Measurements from ENCODE around the gene CYP19A1.

The CYP19A1 gene

DNA sequence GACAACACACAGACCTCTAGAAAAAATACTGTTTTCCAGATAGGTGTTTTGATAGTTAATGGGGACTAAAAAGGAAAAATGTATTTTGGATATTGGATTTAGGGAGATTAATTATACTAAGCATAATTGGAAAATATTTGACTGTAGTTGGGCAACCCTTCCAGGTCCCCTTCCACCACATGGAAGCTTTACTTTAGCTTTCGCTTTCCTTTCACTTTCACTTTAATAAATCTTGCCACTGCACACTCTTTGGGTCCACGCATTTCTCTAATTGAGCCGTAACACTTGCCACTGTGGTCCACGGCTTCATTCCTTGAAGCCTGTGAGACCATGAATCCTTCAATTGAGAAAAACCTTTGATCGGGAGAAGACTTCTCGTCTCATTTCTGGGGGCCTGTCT lies 18.6 kb upstream of the CYP19A1 start:
- DNase-seq = no peak

DNA sequence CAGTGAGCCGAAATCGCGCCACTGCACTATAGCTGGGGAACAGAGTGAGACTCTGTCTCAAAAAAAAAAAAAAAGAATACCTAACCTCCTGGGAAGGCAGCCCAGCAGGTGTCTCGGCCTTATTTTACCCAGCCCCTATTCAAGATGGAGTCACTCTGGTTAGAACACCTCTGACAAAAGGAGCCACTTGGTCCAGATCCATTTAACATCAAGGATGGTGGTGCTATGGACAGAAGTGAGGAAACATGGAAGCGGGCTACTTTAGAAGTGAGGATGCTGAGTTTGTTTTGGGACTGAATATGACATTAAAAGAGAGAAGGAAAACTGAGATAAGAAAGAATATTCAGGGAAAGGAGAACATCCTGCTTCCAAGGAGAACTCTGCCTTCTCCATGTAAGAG lies 17.8 kb upstream of the CYP19A1 start:
- no peak for DNase-seq

DNA sequence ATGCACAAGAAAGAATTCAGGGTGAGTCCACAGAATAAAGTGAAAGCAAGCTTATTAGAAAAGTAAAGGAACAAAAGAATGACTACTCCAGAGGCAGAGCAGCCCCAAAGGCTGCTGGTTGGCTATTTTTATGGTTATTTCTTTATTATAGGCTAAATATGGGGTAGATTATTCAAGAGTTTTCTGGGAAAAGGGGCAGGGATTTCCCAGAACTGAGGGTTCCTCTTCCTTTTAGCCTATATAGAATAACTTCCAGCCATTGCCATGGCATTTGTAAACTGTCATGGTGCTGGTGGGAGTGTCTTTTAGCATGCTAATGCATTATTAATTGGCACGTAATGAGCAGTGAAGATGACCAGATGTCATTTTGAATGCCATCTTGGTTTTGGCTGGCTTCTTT lies 16.7 kb upstream of the CYP19A1 start:
- no peak for DNase-seq

DNA sequence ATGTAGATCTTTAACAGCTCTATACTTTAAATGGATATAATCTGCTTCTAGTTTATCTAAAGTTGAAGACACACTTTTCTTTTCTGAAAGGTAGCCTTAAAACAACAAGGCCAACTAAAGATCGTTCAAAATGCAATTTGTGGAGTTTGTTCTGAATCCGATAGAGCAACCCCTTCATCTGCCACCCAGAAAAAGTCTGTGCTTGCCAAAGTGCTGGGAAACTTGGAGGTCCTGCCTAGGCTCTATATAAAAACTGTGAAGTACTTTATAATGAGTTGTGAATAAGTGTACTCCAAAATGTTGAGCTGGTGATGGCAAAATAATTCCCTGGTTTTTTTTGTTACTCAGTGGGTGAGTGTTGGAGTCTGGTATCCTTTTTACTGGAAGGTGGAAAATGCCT lies 15.6 kb upstream of the CYP19A1 start:
- no peak for DNase-seq

DNA sequence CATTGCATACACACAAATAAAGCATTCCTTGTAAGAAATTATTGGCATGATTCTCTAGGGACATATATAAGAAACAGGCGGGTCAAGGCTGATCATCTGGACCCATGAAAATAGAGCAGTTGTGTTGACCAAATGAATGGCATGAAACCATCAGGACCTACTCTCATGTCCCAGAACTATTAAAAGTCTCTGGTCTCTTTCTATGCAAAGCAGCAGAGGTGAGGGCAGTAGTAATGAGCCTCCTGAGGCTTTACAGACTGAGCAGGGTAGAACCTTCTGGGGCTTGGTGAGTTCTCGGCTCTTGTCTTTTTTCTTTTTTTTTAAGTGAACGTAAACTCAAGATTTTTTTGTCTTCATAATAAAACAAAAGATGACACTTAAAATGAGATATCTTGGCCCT lies 12.3 kb upstream of the CYP19A1 start:
- no peak for DNase-seq

DNA sequence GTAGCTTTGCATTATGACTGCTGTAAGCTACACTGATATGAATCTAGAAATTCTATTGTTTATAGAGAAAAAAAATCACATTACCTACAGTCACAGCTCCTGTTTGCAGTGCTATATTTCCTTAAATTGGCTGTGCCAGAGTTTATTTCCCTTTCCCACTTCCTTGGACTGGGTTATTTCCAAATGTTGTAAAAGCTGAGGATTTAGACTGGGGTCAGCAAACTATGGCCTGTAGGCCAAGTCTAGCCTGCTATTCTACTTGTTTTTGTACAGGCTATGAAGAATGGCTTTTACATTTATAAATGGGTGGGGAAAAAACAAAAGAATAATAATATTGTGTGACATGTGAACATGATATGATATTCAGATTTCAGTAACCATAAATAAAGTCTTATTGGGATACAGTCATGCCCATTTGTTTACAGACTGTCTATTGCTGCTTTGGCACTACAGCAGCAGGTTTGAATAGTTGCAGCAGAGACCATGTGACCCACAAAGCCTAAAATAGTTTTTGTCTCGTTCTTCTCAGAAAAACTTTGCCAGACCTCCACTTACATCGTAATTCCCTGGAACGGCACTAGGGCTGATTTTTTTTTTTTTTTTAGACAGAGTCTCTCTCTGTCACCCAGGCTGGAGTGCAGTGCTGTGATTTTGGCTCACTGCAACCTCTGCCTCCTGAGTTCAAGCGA lies 10.9 kb upstream of the CYP19A1 start:
- DNase-seq = no peak

DNA sequence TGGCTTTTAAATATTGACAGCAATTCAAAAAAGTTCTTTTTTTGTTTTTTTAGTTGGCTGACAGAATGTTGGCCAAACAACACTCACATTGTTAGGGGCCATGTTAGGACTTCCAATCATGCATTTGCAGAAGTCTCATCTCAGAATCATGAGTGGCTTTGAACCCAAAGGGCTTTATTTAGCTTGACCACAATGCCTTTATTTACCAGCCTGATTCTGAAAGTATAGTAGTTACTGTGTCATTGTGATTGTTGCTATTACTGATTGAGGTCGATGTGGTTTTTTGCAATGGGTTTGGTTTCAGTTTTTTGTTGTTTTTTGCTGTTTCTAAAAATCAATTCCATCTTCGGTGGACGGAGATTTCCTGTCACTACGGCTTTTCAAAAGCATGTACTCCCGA lies 10.3 kb upstream of the CYP19A1 start:
- no peak for DNase-seq

DNA sequence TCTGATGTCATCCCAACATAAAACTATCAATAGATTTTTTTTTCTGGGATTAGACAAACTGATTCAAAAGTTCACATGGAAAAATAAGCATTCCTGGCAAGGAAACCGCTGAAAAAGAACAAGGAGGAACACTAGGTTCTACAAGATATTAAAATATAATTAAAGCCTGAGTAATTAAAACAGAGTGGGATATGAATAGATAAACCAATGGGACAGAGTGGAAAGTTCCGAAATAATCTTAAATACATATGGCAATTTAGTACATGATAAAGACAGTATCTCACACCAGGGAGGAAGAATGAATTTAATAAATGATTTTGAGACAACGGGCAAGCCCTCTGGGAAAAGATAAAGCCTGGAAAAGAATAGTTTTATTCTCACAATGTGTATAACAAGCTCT lies 7.7 kb upstream of the CYP19A1 start:
- no peak for DNase-seq

DNA sequence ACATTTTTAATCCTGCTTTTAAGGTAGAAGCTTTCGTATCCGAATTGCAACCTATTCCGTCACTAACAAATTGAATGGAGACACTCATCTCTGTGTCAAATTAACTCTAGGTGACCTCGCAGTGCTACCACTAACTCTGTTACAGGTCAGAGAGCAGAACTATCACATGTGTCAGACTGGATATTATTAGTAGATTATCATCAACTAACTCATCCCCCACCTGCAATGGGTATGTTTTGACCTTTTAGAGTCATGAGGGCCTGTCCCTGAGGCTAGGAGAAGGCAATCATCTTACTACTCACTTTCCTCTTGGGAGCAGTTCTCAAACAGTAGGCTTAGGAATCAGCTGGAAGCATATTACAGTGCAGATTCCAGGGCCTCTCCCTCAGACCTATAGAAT lies 5.1 kb upstream of the CYP19A1 start:
- no peak for DNase-seq

DNA sequence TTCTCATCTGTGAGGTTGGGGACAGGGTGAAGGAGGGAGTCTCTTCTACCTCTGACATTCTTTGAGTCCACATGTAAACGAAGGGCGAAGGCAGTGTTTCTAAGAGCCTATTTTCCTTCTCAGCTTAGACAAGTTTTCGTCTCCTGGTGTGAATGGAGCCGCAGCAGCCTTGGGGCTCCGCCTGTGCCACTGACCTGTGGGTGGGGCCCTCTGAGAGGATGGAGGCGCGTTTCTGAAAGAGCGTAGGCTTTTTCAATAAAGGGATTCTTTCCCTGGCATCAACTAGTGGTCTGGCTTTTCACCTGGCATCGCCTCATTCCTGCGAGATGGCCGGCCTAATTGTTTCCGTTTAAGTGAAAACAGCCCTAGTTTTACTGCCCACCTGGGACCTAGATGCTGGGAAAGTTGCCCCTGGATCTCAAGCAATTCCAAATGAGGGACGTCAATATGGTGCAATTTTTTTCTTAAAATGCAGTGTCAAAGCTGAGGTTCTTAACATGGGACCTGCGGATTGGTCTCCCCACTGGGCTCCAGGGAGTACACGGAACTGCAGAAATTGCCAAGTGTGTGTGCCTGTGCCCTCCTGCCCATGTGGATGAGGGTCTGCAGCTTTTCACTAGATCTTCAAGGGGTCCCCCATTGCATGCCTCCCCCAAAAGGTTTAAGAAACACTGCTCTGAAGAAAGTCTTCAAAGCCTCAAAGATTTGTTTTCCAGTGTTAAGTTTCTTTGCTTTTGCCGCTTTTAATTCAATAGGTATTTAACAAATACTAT lies 4.0 kb upstream of the CYP19A1 start:
- DNase-seq = no peak

DNA sequence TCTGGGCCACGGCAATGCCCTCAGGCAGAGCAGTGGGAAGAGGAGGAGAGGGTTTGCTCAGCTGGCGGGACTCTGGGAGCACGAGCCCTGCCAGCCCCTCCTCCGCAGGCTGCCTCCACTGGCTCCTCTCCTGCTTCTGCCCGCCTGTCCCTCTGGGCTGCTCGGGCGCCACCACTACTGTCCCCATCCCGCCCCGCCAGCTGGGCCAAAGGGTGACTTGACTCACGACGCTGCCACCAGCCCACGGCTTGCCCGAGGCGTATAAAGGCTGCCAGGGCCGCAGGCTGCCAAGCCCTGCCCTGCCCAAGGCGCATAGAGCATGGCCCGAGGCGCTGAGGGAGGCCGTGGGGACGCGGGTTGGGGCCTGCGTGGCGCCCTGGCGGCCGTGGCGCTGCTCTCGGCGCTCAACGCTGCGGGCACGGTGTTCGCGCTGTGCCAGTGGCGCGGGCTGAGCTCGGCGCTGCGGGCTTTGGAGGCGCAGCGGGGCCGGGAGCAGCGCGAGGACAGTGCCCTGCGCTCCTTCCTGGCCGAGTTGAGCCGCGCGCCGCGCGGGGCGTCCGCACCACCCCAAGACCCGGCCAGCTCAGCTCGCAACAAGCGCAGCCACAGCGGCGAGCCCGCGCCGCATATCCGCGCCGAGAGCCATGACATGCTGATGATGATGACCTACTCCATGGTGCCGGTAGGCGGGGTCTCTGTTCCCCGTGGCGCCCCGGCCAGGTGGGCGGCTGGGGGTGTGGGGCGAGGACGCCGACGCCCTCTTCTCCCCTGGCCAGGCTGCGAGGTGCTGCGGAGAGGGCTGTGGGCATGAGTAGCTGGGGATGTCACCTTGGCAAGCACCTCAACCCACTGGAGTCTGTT lies 3.2 kb upstream of the CYP19A1 start, which contains the start of gene GLDN:
GLDN (plus strand) TSS at position 290 of the 861 bp plus-strand sequence; CDS start at position 320, 30 bp downstream.
- no peak for DNase-seq

DNA sequence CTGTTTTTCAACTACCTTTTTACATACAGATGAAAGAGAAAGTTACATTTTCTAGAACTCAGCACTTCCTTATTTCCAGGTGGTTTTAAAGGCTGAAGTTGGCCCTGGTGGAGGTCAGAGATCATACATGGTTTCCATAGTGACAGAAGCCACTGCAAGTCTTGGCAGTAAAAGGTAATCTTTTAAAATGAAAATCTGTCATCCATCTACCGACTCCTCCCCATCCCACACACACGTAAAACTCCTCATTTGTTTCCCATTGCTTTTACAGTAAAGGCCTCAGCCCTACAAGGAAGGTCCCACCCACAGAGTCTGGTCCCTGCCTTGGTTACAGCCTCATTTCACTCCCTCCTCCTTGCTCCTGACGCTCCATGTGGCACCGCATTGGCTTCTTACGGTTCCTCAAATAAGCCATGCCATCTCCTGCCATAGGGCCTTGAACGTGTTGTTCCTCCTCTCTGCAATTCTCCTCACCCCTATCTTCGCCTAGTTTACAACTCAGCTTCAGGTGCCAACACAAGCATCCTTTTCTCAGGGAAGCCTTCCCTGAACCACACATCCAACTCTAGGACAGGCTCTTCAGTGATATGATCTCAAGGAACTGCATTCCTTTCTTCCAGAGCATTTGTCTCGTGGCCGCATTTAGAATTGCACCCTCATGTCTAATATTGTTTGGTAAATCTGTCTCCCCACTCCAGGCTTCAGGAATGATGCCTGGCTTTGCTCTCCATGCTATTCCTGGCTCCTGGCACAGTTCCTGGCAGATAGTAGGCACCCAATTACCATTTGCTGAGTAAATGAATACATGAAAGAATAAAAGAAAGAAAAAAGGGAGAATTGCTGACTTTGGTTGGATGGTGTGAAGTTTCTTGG lies 2.6 kb downstream of the CYP19A1 start:
- no peak for DNase-seq

DNA sequence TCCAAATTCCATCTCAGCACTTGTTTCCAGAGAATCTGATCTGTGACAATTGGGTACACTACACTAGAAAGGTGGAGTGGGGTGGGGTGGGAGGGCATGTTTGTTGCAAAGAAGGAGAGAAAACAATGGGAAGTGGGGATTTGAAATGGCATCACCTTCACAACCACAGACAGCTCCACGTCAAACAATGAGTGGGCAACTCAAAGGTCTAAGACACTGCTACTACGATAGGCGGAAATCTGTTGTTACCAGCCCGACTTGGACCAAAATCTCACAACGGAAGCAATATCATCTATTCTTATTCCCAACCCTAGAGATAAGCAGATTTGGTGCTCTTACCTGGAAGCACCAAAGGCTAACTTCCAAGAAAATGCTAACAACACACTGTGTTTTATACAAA lies 3.3 kb downstream of the CYP19A1 start:
- DNase-seq = no peak

DNA sequence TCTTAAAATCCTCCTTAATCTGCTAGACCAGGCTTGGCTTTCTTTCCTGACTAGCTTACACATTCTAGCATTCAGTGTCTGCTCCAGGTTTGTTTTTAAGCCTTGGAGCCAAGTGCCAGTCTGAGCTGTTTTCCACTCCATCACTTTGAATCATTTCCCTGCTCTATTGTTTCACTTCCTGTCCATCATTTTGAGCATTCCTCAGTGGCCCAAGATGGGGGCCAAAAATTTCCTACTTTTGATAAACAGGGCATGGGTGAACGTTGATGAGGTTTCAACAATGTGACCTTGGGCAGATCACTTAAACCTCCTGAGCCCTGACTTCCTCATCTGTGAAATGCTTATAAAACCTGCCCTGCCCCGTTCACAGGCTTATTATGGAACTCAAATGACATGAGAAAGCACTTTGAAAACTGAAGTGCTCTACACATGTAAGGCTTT lies 4.4 kb downstream of the CYP19A1 start:
- no peak for DNase-seq

DNA sequence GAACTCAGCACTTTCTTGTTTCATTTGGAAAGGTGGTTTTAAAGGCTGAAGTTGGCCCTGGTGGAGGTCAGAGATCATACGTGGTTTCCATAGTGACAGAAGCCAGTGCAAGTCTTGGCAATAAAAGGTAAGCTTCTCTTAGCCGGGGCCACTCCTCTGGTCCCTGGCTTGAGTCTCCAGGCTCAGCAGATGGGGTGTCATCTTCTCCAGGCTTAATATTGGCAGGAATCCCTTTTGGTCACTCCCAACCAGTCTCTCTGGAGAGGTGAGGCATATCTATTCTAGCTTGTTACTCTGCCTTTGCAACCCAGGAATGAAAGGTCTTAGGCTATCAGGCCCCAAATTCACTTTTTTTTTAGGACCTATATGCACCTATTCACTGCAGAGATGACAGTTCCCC lies 4.8 kb downstream of the CYP19A1 start:
- DNase-seq = no peak

DNA sequence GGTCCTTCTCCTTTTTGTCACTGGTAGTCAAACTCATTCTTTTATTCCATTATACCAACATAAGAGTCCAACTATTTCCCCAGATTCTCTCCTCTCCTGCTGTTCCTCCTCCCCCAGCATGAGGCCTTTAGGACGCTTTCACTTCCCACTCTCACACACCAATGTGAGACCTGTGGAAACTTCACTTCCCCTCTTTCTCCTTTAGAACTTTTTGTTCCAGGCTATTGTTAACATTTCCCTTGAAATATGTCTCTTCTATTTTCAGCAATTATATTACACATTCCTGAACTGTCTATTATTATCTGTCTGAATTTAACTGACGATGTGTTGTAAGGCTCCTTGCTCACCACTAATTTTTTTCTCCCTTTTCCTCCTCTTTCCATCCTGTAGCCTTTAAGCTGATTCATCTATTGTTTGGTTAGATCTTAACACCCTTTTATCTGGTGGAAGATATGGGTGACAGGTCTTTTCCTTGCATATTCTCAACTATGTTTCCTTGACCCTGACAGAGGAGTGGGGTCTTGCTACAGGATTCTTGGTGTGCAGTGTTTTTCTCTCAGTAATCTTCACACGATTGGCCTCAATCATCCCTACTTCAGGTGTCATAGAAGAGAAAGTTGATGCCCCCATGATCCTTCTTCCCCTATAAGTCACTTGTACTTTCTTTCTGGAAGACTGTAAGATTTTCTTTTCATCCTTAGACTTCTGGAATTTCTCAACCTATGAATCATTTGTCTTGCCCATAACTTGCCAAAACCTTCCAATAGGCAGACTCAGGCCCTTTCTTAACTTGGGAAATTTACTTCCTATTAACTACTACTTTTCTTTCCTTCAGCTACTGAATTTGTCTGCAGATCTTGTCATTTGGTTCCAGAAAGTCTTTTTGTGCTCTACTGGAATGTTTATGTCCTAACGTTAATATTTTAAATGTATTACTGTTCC lies 5.9 kb downstream of the CYP19A1 start:
- DNase-seq = no peak

DNA sequence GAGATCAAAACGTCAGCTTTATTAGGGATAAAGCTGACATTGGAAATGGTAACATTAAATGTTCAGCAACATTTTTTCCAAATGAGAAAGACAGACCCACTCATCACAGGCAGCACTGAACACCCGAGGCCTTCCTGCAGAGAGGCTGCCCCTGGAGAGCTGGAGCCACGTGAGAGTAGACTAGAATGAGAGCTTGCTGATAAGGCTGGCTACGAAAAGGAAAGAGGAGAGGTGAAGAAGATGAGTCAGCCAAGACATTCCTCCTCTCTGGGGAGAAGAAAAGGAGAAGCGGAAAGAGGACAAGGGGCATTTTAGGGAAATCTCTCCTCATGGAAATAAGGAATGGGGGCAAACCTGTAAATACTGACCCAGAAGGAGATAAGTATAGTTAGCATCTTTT lies 7.3 kb downstream of the CYP19A1 start:
- DNase-seq = no peak

DNA sequence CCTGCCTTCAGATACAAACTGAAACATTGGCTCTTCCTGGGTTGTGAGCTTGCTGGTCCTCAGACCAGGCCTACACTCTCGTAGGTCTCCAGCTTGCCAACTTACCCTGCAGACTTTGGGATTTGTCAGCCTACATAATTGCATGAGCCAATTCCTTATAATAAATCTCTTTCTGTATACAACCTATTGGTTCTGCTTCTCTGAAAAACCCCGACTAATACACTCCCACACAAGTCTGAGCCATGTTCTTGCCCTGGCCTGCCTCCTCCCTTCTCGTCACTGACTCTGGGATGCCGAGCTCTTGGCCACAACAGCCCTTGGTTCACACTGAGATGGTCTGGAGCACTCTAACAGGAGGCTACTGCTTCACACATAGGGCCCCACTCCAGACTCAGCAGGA lies 9.5 kb downstream of the CYP19A1 start:
- no peak for DNase-seq

DNA sequence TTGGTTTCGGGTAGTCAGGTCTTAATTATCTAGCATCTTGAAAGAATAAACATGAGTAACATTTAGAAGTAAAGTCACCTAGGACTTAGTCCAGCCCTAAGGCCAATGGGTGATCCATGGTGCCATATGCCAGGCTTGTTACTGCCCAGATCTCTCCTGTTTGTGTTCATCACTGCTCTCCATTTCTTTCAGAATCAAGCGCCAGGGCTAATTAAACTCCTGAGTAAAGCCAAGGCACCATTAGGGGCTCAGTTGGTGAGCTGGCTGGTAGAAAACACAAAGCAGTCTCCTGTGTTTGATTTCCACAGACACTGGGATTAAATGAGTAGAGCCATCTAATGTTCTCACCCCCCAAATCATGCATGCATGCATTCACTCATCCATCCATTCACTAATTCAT lies 11.3 kb downstream of the CYP19A1 start:
- DNase-seq = no peak

DNA sequence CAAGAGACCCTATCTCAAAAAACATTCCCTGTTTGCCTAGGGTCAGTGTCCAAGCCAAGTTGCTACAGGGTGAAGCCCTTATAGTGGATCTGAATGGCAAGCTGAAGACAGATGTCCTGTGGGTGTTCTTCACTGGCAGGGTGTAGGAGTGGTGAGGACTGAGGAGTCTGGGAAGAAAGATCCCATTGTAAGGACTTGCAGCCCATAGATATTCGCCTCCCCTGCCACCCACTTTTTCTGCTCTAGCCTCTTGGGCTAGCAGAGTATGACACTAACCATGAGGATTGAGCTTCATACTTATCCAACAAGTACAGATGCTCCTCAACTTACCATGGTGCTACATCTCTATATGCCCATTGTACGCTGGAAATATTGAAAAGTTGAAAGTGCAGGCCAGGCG lies 13.2 kb downstream of the CYP19A1 start:
- no peak for DNase-seq

DNA sequence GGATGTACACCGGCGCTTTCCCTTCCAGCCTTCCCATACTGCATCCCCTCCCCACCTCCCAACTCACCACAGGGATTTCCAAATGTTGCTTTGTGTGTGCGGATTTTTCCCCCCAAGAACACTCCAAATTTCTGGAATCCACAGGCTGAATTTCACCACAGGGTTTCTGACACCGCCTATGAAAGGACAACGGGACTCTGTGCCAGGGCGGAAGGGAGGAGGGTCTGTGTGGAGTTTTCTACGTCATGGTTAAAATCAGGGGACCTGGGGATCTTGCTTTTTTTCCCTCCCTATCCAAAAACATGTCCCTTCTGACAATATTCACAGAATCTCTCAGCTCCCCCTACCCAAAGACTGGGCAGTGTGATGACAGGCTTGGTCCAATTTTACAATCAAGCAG lies 14.6 kb downstream of the CYP19A1 start:
- no peak for DNase-seq

Data from CD4-positive, alpha-beta T cell treated with Interleukin-12 subunit alpha and Interleukin-12 subunit beta, for 1 hour (primary cell).